ENCODE data around the gene SPTBN1. TPM values are rescaled to one million over a fixed set of nuclear protein-coding genes. Genes with fewer than 3 reads are reported as not detected.

Gene SPTBN1
- total RNA-seq, 1 donor from 2014 or later, result 251 TPM

DNA sequence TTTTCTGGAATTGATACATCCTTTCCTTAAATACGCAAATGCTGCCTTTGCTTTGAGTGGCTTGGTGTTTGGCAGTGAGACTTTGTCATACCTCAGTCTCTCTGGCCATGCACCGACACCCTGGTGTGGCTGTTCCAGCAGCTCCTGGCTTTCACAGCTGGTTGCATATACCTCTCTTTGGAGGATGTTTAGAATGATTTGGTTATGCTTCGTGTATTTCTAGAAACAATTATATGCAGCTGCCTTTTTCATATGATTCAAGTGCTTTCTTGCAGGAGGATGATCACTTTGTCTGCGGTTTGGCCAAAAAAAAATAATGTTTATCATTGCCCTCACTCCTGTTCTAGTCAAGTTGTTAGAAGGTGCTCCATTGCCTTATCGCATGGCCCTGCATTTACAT is 172.3 kb downstream of the SPTBN1 start:
- Histone ChIP-seq H3K27ac (ENCODE audit: low read depth, low read length) (no peak overlapping the region), H3K36me3 (ENCODE audit: control insufficient read depth in 3 of 3, insufficient read depth in 3 of 3, low read length in 3 of 3) (peaks cover 65 to 77% (median 71%) of the 10 kb centered on the region in 3 donors), H3K27me3 (ENCODE audit: control insufficient read depth in 3 of 3, insufficient read depth in 3 of 3, low read length in 3 of 3) (no peaks in the 10 kb centered on the region), H3K9ac (ENCODE audit: low read depth in 1 of 3, low read length in 3 of 3) (no peak overlapping the region), H3K4me1 (ENCODE audit: control insufficient read depth in 3 of 3, insufficient read depth in 3 of 3, low read length in 3 of 3) (peaks cover 4 to 23% (median 17%) of the 10 kb centered on the region in 3 donors), H3K9me3 (ENCODE audit: control insufficient read depth in 3 of 3, low read length in 3 of 3) (no peaks in the 10 kb centered on the region), H3K4me3 (ENCODE audit: low read length in 3 of 3) (no peak overlapping the region)

DNA sequence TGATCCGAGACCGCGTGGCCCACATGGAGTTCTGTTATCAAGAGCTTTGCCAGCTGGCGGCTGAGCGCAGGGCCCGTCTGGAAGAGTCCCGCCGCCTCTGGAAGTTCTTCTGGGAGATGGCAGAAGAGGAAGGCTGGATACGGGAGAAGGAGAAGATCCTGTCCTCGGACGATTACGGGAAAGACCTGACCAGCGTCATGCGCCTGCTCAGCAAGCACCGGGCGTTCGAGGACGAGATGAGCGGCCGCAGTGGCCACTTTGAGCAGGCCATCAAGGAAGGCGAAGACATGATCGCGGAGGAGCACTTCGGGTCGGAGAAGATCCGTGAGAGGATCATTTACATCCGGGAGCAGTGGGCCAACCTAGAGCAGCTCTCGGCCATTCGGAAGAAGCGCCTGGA is 172.8 kb downstream of the SPTBN1 start:
- H3K27ac ChIP-seq (ENCODE audit: low read depth, low read length), result no peak overlapping the region
- no peak overlapping the region for H3K9ac ChIP-seq (ENCODE audit: low read depth in 1 of 3, low read length in 3 of 3)
- no peaks in the 10 kb centered on the region for H3K9me3 ChIP-seq (ENCODE audit: control insufficient read depth in 3 of 3, low read length in 3 of 3)
- peaks cover 62 to 73% (median 67%) of the 10 kb centered on the region in 3 donors for H3K36me3 ChIP-seq (ENCODE audit: control insufficient read depth in 3 of 3, insufficient read depth in 3 of 3, low read length in 3 of 3)
- H3K4me1 ChIP-seq (ENCODE audit: control insufficient read depth in 3 of 3, insufficient read depth in 3 of 3, low read length in 3 of 3), result peaks cover 4 to 26% (median 22%) of the 10 kb centered on the region in 3 donors
- no peaks in the 10 kb centered on the region for H3K27me3 ChIP-seq (ENCODE audit: control insufficient read depth in 3 of 3, insufficient read depth in 3 of 3, low read length in 3 of 3)
- H3K4me3 ChIP-seq (ENCODE audit: low read length in 3 of 3), result no peak overlapping the region

DNA sequence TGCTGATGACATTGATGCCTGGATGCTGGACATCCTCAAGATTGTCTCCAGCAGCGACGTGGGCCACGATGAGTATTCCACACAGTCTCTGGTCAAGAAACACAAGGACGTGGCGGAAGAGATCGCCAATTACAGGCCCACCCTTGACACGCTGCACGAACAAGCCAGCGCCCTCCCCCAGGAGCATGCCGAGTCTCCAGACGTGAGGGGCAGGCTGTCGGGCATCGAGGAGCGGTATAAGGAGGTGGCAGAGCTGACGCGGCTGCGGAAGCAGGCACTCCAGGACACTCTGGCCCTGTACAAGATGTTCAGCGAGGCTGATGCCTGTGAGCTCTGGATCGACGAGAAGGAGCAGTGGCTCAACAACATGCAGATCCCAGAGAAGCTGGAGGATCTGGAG is 173.3 kb downstream of the SPTBN1 start:
- Histone ChIP-seq H3K36me3 (ENCODE audit: control insufficient read depth in 3 of 3, insufficient read depth in 3 of 3, low read length in 3 of 3) (peaks cover 62 to 73% (median 67%) of the 10 kb centered on the region in 3 donors), H3K4me1 (ENCODE audit: control insufficient read depth in 3 of 3, insufficient read depth in 3 of 3, low read length in 3 of 3) (peaks cover 4 to 30% (median 27%) of the 10 kb centered on the region in 3 donors)

DNA sequence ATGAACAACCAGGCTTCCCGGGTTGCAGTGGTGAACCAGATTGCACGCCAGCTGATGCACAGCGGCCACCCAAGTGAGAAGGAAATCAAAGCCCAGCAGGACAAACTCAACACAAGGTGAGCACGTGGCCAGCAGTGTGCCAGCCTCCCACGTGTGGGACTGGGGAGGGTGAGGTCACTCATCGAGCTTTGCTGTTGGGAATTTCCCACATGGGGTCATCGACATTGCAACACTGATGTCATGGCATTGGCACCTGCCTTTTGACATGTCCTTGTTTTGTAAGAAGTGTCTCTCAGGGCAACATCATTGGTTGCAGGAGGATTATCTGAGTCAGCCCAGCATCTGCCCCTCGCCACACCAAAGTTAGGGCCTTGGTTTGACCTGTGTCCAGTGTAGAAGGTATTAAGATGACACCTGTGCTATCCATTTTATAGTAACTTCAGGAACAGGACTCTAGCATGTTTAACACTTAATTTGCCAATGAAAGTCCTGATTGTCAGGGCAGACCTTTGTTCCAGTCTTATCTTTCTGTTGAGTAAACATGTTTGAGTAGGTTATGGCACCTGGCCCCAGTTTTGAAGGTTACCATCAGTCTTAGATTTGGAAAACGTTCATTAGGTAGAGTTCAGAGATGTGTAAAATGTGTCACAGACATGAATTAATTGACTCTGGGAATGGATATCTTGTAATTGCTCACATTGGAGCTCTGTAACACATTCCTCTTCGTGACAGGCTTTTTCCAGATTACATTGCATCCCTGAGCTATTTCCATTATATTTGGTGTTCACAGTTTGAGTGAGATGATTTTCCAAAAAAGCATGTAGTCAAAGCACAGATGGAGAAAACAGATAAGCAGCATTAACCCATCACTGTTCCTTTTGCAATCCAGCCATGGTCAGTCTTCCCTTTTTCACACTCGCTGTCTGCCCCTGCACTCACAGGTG is 174.1 kb downstream of the SPTBN1 start:
- H3K27me3 ChIP-seq (ENCODE audit: control insufficient read depth in 3 of 3, insufficient read depth in 3 of 3, low read length in 3 of 3), result no peaks in the 10 kb centered on the region
- H3K4me3 ChIP-seq (ENCODE audit: low read length in 3 of 3), result no peak overlapping the region
- no peaks in the 10 kb centered on the region for H3K9me3 ChIP-seq (ENCODE audit: control insufficient read depth in 3 of 3, low read length in 3 of 3)
- H3K27ac ChIP-seq (ENCODE audit: low read depth, low read length), result peak overlapping the region; percentile 23
- H3K36me3 ChIP-seq (ENCODE audit: control insufficient read depth in 3 of 3, insufficient read depth in 3 of 3, low read length in 3 of 3), result peaks cover 62 to 71% (median 62%) of the 10 kb centered on the region in 3 donors
- no peak overlapping the region for H3K9ac ChIP-seq (ENCODE audit: low read depth in 1 of 3, low read length in 3 of 3)
- H3K4me1 ChIP-seq (ENCODE audit: control insufficient read depth in 3 of 3, insufficient read depth in 3 of 3, low read length in 3 of 3), result peaks cover 10 to 35% (median 35%) of the 10 kb centered on the region in 3 donors

More for the DNA sequence above, 173.3 kb downstream of the SPTBN1 start:
- no peak overlapping the region for H3K9ac ChIP-seq (ENCODE audit: low read depth in 1 of 3, low read length in 3 of 3)
- H3K27me3 ChIP-seq (ENCODE audit: control insufficient read depth in 3 of 3, insufficient read depth in 3 of 3, low read length in 3 of 3), result no peaks in the 10 kb centered on the region
- H3K4me3 ChIP-seq (ENCODE audit: low read length in 3 of 3), result no peak overlapping the region
- H3K9me3 ChIP-seq (ENCODE audit: control insufficient read depth in 3 of 3, low read length in 3 of 3), result no peaks in the 10 kb centered on the region
- no peak overlapping the region for H3K27ac ChIP-seq (ENCODE audit: low read depth, low read length)

DNA sequence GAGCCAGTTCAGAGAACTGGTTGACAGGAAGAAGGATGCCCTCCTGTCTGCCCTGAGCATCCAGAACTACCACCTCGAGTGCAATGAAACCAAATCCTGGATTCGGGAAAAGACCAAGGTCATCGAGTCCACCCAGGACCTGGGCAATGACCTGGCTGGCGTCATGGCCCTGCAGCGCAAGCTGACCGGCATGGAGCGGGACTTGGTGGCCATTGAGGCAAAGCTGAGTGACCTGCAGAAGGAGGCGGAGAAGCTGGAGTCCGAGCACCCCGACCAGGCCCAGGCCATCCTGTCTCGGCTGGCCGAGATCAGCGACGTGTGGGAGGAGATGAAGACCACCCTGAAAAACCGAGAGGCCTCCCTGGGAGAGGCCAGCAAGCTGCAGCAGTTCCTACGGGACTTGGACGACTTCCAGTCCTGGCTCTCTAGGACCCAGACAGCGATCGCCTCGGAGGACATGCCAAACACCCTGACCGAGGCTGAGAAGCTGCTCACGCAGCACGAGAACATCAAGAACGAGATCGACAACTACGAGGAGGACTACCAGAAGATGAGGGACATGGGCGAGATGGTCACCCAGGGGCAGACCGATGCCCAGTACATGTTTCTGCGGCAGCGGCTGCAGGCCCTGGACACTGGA is 174.9 kb downstream of the SPTBN1 start:
- Histone ChIP-seq H3K27me3 (ENCODE audit: control insufficient read depth in 3 of 3, insufficient read depth in 3 of 3, low read length in 3 of 3) (no peaks in the 10 kb centered on the region), H3K27ac (ENCODE audit: low read depth, low read length) (peak overlapping the region; percentile 6), H3K4me1 (ENCODE audit: control insufficient read depth in 3 of 3, insufficient read depth in 3 of 3, low read length in 3 of 3) (peaks cover 14 to 41% (median 38%) of the 10 kb centered on the region in 3 donors), H3K4me3 (ENCODE audit: low read length in 3 of 3) (no peak overlapping the region), H3K9ac (ENCODE audit: low read depth in 1 of 3, low read length in 3 of 3) (peak overlapping the region in 1 of 3 donors; percentile 27), H3K9me3 (ENCODE audit: control insufficient read depth in 3 of 3, low read length in 3 of 3) (no peaks in the 10 kb centered on the region), H3K36me3 (ENCODE audit: control insufficient read depth in 3 of 3, insufficient read depth in 3 of 3, low read length in 3 of 3) (peaks cover 59 to 68% (median 59%) of the 10 kb centered on the region in 3 donors)

DNA sequence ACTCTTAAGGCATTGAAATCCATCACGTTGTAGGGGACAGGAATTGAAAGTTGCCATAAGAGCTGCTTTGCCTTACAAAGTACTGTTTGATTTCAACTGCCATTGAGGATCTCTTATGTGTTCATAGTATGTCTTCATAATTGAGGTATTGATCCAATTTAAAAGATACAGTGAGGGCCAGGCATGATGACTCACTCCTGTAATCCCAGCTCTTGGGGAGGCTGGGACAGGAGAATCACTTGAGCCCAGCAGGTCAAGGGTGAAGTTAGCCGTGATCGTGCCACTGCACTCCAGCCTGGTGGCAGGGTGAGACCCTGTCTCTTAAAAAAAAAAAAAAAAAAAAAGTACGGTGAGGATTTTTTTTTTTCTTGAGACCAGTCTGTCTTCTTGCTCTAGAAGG is 175.6 kb downstream of the SPTBN1 start:
- H3K9ac ChIP-seq (ENCODE audit: low read depth in 1 of 3, low read length in 3 of 3), result peak overlapping the region in 1 of 3 donors; percentile 27
- no peak overlapping the region for H3K4me3 ChIP-seq (ENCODE audit: low read length in 3 of 3)
- no peaks in the 10 kb centered on the region for H3K9me3 ChIP-seq (ENCODE audit: control insufficient read depth in 3 of 3, low read length in 3 of 3)
- H3K4me1 ChIP-seq (ENCODE audit: control insufficient read depth in 3 of 3, insufficient read depth in 3 of 3, low read length in 3 of 3), result peaks cover 19 to 44% (median 39%) of the 10 kb centered on the region in 3 donors
- H3K27ac ChIP-seq (ENCODE audit: low read depth, low read length), result peak overlapping the region; percentile 6
- no peaks in the 10 kb centered on the region for H3K27me3 ChIP-seq (ENCODE audit: control insufficient read depth in 3 of 3, insufficient read depth in 3 of 3, low read length in 3 of 3)
- H3K36me3 ChIP-seq (ENCODE audit: control insufficient read depth in 3 of 3, insufficient read depth in 3 of 3, low read length in 3 of 3), result peaks cover 52 to 63% (median 57%) of the 10 kb centered on the region in 3 donors

DNA sequence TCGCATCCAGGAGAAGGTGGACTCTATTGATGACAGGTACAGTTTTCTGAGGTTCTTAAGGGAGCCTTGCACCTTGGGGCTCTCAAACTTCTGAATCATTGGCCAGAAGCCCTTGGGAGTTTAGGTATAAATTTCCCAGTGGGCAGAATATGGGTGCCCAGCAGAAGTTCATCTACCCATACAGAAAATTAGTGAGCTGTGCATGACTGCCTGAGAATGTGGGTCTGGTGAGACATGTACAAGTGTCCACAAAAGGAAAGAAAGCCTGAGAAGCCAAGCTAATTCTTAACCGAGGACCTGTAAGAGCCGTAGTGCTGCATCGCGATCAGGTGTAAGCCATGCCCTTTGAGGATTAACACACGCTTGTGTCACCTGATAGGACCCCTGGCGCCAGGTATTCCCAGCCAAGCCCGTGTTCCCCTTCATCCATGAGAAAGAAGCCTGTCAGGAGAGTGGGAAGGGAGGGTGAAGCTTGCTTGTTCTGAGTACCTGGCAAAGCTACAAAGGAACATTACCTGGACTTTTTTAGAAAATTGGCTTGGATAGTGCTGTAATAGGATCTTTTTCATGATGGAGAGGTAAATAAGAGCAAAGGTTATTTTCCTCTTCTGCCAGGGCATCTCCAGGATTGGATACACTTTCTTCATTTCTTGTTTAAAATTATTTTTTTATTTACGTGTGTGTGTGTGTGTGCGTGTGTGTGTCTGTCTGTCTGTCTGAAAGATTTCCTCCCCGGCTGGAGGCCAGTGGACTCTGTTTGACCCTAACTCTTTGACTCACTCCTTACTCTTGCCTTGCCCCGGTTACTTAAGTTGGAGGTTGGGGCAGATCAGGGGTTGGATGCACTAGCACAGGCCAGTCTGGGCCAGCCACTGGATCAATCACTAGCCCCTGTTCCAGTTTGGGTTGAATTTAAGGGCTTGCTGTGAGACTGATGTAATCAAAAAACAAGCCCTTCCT is 176.9 kb downstream of the SPTBN1 start:
- Histone ChIP-seq H3K9me3 (ENCODE audit: control insufficient read depth in 3 of 3, low read length in 3 of 3) (no peaks in the 10 kb centered on the region), H3K36me3 (ENCODE audit: control insufficient read depth in 3 of 3, insufficient read depth in 3 of 3, low read length in 3 of 3) (peaks cover 42 to 59% (median 50%) of the 10 kb centered on the region in 3 donors), H3K27ac (ENCODE audit: low read depth, low read length) (peak overlapping the region; percentile 70), H3K4me3 (ENCODE audit: low read length in 3 of 3) (no peak overlapping the region), H3K4me1 (ENCODE audit: control insufficient read depth in 3 of 3, insufficient read depth in 3 of 3, low read length in 3 of 3) (peaks cover 20 to 44% (median 39%) of the 10 kb centered on the region in 3 donors), H3K9ac (ENCODE audit: low read depth in 1 of 3, low read length in 3 of 3) (peak overlapping the region in 2 of 3 donors; percentile 13 to 18), H3K27me3 (ENCODE audit: control insufficient read depth in 3 of 3, insufficient read depth in 3 of 3, low read length in 3 of 3) (no peaks in the 10 kb centered on the region)

DNA sequence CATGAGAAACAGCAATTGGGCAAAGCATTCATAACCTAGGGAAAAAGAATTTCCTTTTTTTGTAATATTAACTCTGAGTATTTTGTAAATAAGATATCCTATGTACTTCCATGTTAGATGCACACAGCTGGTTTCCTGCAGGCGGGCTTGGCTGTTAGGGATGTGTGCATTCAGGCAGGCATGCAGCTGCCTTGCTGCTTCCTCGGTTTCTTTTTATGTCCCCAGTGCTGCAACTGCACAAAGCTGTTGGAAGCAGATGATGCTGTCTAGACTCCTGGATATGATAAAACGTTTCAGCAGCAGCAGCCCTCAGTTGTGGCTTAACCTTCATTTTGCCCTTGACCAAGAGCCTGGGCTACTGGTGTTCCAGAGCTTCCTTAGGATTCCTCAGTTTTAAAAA is 177.9 kb downstream of the SPTBN1 start:
- Histone ChIP-seq H3K4me1 (ENCODE audit: control insufficient read depth in 3 of 3, insufficient read depth in 3 of 3, low read length in 3 of 3) (peaks cover 20 to 49% (median 39%) of the 10 kb centered on the region in 3 donors), H3K36me3 (ENCODE audit: control insufficient read depth in 3 of 3, insufficient read depth in 3 of 3, low read length in 3 of 3) (peaks cover 32 to 59% (median 50%) of the 10 kb centered on the region in 3 donors), H3K9me3 (ENCODE audit: control insufficient read depth in 3 of 3, low read length in 3 of 3) (no peaks in the 10 kb centered on the region), H3K4me3 (ENCODE audit: low read length in 3 of 3) (no peak overlapping the region), H3K27ac (ENCODE audit: low read depth, low read length) (peak overlapping the region; percentile 70), H3K9ac (ENCODE audit: low read depth in 1 of 3, low read length in 3 of 3) (no peak overlapping the region), H3K27me3 (ENCODE audit: control insufficient read depth in 3 of 3, insufficient read depth in 3 of 3, low read length in 3 of 3) (no peaks in the 10 kb centered on the region)

Measured in skeletal muscle tissue (tissue), 4 donors.